ENCODE results near the gene CXCR6.
"Not testable (repeated sequence)": the region's sequence is repeated elsewhere in the genome, so short reads cannot be mapped to it uniquely, and the experiment has no call there.

CXCR6 gene

GRCh38 chr3:45984331-45985312 lies 41.4 kb downstream of the CXCR6 start:
- in situ Hi-C loops (cut with MboI; ENCODE audit: low sequenced_read_pairs) = no loop called here

- in situ Hi-C loops (cut with MboI; ENCODE audit: low sequenced_read_pairs) = no loop called here
Measured at GRCh38 chr3:45985532-45986302, 42.5 kb downstream of the CXCR6 start.

- in situ Hi-C loops (cut with MboI; ENCODE audit: low sequenced_read_pairs) = no loop called here
Measured at GRCh38 chr3:45986303-45986982, 43.2 kb downstream of the CXCR6 start.

GRCh38 chr3:45987368-45988291 lies 44.4 kb downstream of the CXCR6 start:
- in situ Hi-C loops (cut with MboI; ENCODE audit: low sequenced_read_pairs) = no loop called here

- in situ Hi-C loops (cut with MboI; ENCODE audit: low sequenced_read_pairs) = no loop called here
Measured at GRCh38 chr3:45988362-45988761, 45.1 kb downstream of the CXCR6 start.

GRCh38 chr3:45988804-45989203 lies 45.5 kb downstream of the CXCR6 start:
- in situ Hi-C loops (cut with MboI; ENCODE audit: low sequenced_read_pairs) = no loop called here

GRCh38 chr3:45990181-45990580 lies 46.9 kb downstream of the CXCR6 start:
- in situ Hi-C loops (cut with MboI; ENCODE audit: low sequenced_read_pairs) = no loop called here

- in situ Hi-C loops (cut with MboI; ENCODE audit: low sequenced_read_pairs) = no loop called here
Measured at GRCh38 chr3:45991341-45991740, 48.1 kb downstream of the CXCR6 start.

- in situ Hi-C loops (cut with MboI; ENCODE audit: low sequenced_read_pairs) = no loop called here
Measured at GRCh38 chr3:45992133-45992729, 49.0 kb downstream of the CXCR6 start.

- in situ Hi-C loops (cut with MboI; ENCODE audit: low sequenced_read_pairs) = no loop called here
Measured at GRCh38 chr3:45992821-45993221, 49.6 kb downstream of the CXCR6 start.

GRCh38 chr3:45993421-45994027 lies 50.3 kb downstream of the CXCR6 start:
- in situ Hi-C loops (cut with MboI; ENCODE audit: low sequenced_read_pairs) = no loop called here

GRCh38 chr3:45994419-45995235 lies 51.4 kb downstream of the CXCR6 start:
- in situ Hi-C loops (cut with MboI; ENCODE audit: low sequenced_read_pairs) = no loop called here

GRCh38 chr3:45995236-45996192 lies 52.2 kb downstream of the CXCR6 start, which contains the start of gene FYCO1:
TSS of gene FYCO1 (minus strand) at chr3:45995824. CDS start at chr3:45984910, 10,914 bp downstream.
- in situ Hi-C loops (cut with MboI; ENCODE audit: low sequenced_read_pairs) = no loop called here

GRCh38 chr3:45997499-45997898 lies 54.2 kb downstream of the CXCR6 start:
- in situ Hi-C loops (cut with MboI; ENCODE audit: low sequenced_read_pairs) = not testable (repeated sequence)

- in situ Hi-C loops (cut with MboI; ENCODE audit: low sequenced_read_pairs) = no loop called here
Measured at GRCh38 chr3:45997942-45998341, 54.7 kb downstream of the CXCR6 start.
